GM19452 (cell line): ENCODE results near the gene SLC35E3.

Experiments used
- ATAC-seq: cut with Tn5 transposase; IDR thresholded peaks from one replicate; pipeline ENCODE4 v1.9.1; 2021; ENCODE audit not compliant: unreplicated experiment

The SLC35E3 gene

DNA sequence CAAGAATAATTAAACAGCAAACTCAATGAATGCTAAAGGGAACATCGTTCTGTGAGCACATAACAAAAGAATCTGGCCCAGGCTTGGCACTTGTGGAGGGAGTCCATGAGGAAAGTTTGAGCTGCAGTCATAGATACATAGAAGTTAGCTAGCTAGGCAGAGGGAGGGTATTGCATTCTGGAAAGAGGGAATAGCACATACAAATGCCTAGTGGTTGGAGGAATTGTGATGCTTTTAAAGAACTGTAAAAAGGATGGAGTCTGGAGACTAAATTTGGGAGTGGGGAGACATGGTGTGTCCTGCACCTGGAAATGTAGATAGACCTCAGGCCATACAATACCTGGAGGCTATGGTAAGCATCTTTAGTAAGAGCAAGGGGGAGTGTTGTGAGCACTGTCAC lies 24.0 kb downstream of the SLC35E3 start:
- ATAC-seq: no peak

DNA sequence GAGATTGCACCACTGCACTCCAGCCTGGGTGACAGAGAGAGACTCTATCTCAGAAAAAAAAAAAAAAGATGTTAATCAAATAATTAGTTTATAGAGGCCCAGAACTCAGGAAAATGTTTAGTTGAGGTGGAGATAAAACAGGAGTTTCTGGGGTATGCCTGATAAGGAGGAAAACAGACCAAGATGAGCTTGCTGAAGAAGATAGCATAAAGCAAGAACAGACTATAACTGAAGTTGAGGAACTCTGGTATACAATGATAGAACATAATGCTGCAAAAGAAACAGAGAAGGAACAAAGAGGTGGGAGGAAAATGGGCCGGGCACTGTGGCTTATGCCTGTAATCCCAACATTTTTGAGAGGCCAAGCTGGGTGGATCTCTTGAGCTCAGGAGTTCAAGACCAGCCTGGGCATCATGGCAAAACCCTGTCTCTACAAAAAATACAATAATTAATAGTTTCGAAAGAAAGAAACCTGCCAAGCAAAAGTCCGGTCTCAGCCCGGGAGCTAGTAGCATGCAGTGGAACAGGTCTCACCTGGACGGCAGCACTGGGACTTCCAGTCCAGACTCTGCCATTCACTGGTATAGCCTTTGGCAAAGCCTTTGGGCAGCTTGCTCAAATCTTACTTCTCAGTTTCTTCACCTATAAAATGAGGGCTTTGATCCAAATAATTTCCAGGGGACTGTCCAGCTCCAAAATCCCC lies 25.4 kb downstream of the SLC35E3 start:
- ATAC-seq: no peak

DNA sequence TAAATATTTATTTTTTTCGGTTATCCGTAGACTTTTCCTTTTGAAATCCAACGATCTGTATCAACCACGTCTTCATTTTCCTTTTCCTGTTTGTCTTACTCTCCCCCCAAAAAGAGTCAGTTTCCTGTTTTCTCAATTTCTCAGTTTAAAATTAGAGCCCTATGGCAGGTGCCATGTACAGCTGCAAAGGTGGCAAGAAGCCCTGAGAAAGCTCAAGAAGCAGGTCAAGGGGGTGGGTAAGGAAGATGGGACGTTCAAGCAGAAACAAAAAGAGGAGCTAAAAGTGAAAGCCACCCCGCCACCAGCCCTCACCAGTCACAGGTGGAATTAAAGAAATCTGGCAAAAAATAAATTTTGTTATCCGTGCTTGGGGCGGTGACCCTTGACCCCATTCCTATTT lies 26.7 kb downstream of the SLC35E3 start:
- ATAC-seq: no peak

DNA sequence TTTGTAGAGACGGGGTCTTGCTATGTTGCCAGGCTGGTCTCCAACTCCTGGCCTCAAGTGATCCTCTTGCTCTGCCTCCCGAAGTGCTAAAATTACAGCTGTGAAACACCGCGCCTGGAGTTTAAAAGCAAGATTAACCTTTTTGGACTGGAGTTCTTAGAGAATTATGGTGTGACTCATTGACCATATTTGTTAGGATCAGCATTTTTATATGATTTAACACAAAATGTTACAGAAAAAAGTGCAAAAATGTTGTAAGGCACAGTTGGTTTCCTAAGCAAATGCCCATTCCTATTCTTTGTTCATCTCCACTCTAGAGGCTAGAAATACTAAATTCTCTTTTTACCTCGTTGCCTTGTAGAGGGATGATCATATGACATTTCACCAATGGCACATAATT lies 27.6 kb downstream of the SLC35E3 start:
- no peak for ATAC-seq

DNA sequence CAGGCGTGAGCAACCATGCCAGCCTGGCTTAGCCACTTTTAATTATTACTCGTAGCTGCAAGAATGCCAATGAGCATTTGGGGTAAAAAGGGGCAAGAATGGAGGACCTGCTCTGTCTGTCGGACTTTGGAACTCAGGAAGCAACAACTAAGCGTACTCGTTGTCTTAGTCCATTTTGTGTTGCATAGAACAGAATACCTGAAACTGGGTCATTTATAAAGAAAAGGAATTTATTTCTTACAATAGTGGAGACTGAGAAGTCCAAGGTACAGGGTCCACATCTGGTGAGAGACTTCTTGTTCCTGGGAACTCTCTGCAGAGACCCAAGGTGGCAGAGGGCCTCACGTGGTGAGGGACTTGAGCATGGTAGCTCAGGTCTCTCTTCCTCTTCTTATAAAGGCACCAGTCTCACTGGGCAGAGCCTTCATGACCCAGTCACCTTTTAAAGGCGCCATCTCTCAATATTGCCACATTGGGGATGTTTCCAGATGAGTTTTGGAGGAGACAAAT lies 29.2 kb downstream of the SLC35E3 start:
- no peak for ATAC-seq

DNA sequence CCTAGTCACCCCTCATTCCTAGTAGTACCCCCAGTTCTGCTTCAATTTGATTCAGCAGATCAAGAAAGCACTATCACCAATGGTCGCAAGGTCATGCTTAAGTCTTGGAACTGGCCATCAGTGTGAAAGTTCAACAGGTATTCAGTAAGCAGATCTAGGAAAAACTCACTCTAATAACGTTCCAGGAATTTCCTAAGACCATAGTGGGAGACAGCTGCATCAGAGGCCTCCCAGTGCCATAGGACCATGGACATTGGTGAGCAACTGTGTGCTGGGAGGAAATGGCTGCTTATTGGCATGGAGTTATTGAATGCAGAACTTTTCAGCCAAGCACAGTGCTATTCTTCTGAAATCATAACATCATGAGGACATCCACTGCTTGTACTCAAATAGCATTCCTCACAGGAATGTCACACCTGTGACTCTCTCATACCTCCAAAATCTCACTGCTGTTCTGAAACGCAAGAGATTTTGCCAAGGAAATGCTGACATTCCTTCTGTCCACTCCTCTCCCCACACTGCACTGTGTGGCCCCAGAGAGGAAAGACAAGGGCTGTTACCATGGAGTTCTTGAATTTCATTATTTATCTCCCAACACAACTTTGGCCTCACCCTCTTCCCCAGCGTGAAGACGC lies 31.1 kb downstream of the SLC35E3 start:
- ATAC-seq: no peak

DNA sequence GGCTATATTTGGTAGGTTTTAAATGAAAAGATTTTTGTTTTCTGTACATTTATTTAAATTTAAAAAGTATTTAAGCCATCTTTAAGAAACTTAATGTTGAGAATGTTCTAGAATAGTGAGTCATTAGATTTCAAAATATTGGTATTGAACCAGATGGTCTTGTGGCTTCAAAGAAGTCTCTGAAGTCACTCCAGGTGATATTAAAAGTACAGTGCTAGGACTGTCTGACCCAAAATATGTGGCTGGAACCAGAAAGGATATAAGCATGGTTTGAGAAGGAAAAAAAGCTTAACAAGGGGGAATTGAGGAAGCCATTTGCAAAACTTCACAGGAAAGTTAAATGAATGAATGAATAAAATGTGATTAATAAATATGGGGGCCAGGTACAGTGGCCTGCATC lies 33.3 kb downstream of the SLC35E3 start:
- no peak for ATAC-seq

DNA sequence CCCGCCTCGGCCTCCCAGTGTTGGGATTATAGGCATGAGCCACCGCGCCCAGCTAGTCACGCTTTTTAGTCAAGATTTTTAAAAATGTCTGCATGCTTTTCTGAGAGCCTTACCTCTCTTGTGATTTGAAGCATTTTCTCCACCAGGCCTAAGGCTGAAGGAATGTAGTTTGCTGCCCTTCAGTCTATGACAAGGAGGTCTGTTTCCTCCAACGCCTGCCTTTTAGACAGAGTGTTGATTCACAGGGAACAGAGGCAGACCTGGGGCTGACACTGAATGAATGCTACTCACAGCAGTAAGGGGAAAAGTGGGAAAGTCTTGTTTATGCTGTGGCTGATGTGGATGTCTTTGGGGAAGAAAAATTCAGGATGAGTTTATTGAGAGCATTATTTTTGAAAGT lies 34.8 kb downstream of the SLC35E3 start:
- ATAC-seq: no peak

DNA sequence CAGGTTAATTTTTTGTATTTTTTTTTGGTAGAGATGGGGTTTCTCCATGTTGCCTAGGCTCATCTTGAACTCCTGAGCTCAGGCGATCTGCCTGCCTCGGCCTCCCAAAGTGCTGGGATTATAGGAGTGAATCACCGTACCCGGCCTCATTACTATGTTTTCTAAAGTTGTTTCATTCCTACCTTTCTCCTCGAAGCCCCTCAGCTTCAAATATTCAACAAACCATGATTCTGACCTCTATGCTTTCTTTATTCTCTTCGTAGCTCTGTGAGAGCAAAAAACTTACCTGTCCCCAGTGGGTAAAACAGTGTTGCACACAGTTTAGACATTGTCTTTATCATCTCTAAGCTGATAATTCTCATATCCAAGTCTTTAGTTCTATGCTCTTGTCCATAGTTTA lies 35.8 kb downstream of the SLC35E3 start:
- no peak for ATAC-seq

DNA sequence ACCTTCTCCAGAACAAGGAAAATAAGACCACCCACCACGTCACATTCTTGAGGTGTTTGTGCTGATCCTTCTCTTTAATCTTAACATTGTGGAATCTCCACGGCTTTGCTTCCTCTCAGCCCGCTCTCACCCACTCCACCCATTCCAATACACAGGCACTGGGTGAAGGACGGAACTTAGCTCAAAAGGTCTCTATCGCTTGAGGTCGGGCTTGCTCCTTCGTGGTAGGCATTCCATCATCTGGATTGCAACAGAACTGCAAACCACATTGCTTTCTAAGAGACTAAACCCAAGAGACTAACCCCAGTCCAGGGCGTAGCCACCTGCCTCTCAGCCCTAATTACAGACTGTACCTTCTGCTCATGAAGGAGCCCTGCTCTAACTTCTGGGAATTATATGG lies 38.0 kb downstream of the SLC35E3 start:
- ATAC-seq: no peak

DNA sequence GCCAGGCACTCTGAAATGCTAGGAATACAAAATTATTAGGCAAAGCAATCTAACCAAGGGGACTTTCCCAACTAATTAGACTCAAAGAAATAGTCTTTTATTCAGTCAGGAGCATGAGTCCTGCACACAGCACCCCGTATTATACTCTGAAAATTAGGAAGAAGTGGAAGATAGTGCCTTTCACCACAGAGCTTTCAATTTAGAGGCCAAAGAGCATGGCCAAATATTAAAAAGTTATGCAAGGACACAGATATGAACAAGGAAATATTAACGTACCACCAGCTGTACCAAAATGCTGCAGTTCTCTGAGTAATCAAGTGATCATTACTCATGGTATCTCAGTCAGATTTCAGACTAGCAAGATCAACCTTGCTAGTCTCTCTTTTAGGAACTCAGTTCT lies 39.4 kb downstream of the SLC35E3 start:
- no peak for ATAC-seq

DNA sequence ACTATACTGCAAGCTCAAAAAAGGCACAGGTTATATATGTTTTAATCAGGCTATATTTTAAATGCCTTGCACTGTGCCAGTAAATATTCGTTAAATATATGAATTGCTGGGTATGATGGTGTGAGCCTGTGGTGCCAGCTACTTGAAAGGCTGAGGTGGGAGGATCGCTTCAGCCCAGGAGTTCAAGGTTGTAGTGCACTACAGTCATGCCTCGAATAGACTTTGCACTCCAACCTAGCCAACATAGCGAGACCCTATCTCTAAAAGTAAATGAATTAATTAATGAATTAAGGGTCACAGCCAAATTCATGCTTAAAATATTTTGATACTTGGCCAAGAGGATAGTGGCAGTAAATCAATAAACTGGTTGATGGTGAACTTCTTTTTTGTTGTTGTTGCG lies 39.8 kb downstream of the SLC35E3 start:
- ATAC-seq: no peak

DNA sequence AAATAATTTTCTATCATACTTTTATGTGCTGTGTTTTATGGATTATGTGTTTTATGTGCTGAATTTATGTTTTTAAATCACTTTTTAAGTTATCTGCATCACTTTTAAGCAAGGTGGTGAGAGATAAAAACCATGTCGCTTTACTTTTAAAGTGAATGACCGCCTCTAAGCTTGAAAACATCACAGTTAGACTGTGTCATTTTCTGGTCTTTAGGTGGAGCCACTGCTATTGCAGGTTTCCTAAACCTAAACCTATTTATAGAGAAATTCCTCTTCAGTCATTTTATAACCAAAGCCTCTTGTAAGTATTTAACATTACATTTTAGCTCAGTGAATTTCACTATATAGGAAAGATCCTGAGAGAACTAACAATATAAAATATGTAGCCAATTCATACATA lies 41.0 kb downstream of the SLC35E3 start:
- ATAC-seq: no peak

DNA sequence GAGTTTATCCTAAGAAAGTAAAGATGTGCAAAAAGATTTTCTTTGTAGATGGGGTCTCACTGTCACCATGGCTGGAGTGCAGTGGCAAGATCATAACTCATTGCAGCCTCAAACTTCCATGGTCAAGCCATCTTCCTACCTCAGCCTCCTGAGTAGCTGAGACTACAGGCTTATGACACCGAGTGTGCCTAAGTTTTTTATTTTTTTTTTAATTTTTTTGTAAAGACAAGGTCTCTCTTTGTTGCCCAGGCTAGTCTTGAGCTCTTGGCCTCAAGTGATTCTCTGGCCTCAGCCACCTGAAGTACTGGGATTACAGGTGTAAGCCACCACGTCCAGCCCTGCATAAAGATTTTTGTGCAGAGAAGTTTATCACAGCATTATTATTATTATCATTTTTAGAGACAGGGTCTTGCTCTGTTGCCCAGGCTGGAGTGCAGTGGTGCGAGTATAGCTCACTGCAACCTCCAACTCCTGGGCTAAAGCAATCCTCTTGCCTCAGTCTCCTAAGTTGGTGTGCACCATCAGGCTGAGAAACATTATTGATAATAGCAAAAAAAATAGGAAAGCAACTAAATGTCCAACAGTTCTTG lies 42.7 kb downstream of the SLC35E3 start:
- no peak for ATAC-seq

DNA sequence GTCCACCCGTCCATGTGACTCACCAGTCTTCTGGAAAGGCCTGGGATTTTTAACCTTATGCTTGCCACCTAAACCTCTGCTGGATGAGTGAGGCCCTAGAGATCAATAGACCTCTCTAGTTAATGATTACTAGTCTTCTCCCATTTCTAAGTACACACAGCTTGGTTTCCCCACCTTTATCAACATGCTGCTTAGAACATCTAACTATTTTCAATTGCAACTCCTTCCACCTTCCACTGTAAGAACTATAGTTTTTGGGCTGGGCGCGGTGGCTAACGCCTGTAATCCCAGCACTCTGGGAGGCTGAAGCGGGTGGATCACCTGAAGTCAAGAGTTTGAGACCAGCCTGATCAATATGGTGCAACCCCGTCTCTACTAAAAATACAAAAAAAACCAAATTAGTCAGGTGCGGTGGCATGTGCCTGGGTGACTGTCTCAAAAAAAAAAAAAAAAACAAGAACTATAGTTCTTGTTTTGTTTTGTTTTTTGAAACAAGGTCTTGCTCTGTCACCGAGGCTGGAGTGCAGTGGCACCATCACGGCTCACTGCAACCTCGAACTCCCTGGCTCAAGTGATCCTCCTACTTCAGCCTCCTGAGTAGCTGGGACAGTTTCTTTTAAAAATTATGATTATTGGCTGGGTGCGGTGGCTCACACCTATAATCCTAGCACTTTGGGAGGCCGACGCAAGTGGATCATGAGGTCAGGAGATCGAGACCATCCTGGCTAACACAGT lies 43.3 kb downstream of the SLC35E3 start:
- ATAC-seq: no peak

DNA sequence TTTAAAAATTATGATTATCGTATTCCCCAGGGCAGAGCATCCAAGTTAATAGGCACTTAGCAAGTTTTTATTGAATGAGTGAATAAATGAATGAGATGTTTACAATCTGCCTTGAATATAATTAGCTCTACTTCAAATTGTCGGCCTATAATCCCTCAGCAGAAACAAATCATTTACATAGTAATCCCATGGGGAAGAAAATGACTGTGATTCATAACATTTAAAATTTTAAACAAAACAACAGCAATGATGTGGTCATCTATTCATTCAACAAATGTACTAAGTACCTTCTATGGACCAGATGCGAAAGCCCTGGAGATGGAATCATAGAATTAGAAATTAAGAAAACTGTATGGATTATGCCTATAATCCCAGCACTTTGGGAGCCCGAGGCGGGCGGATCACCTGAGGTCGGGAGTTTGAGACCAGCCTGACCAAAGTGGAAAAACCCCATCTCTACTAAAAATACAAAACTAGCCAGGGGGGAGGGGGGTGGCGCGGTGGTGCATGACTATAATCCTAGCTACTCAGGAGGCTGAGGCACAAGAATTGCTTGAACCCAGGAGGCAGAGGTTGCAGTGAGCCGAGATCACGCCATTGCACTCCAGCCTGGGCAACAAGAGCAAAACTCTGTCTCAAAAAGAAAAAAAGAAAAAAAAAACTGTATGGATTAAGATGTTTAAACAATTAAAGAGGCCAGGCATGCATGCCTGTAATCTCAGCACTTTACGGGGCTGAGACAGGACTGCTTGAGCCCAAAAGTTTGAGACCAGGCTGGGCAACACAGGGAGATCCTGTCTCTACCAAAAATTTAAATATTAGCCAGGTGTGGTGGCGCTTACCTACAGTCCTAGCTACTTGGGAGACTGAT lies 44.3 kb downstream of the SLC35E3 start:
- ATAC-seq: no peak

DNA sequence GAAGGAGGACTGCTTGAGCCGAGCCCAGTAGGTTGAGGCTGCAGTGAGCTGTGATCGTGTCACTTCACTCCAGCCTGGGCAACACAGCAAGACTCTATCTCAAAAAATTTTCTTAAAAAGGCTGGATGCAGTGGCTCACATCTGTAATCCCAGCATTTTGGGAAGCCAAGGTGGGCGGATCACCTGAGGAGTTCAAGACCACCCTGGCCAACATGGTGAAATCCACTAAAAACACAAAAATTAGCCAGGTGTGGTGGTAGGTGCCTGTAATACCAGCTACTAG lies 44.9 kb downstream of the SLC35E3 start:
- no peak for ATAC-seq

DNA sequence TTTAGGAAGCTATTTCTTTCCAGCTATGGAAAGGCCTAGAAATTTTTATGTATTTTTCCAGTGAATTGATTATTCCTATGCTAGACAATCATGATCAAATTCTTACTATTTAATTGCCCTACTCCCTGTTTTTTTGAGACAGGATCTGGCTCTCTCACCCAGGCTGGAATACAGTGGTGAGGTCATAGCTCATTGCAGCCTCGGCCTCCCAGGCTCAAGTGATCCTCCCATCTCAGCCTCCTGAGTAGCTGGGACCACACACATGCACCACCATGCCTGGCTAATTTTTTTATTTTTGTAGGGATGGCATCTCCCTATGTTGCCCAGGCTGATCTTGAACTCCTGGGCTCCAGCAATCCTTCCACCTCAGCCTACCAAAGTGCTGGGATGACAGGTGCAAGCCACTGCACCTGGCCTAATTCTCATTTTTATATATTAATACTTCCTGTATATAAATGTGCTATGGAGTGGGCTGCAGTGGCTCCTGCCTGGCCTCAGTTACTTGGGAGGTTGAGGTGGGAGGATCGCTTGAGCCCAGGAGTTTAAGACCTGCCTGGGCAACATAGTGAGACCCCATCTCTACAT lies 46.0 kb downstream of the SLC35E3 start:
- ATAC-seq: no peak

DNA sequence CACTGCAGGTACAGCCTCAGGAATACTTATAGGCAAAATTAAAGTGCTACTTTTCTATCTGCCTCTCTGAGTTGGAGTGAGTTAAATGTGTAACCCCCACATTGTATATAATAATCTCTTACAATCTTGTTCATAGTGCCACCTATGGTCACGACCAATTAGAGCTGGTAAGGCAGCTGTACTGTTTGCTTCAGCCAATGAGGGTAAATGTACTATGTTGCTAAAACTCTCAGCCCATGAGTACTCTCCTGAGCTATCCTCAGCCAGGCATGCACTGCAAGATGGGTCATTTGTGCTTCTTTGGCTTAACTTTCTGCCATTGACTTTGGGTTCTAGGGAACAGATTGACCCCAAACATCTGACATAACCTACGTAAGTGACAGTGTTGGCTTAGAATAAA lies 47.0 kb downstream of the SLC35E3 start:
- peak; percentile 80 for ATAC-seq

DNA sequence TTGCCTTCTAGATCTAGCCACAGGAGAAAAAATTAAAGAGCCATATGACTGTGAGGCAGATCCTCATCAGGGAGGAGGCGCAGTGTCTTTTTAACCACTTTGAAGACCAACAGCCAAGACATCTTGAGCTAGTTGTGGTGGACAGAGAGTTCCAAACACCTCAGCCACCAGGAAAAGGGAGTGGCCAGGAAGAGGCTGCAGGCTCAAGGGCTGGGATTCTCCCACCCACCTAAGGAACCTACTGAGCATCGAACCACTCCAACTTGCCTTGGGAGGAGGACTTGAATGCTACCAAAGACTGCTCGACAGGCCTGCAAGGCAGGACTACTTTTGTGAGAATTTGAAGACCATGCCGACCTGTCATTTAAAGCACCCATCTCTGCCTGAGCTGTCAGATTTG lies 47.5 kb downstream of the SLC35E3 start:
- ATAC-seq: no peak
